Tibial artery (tissue), 4 donors: ENCODE measurements around the gene GTF2IRD1.
A peak's percentile ranks its signal among the peaks of the same experiment; 100 is the strongest.
"Not testable (repeated sequence)": the region's sequence is repeated elsewhere in the genome, so short reads cannot be mapped to it uniquely, and the experiment has no call there.

Experiments used
- DNase-seq, 2 donors: peaks; one replicate each; pipeline ENCODE4 v3.0.0-alpha.2; 2019
- H3K27ac ChIP-seq, 2 donors: fragments of 200-600 bp; sonication (generic) in 1 of 2; 1 replicate in 1 of 2; 2 replicates in 1 of 2; pipeline ENCODE4 v1.5.1; 2018 to 2019; ENCODE audit warnings: mild to moderate bottlenecking in 1 of 2
- H3K27me3 ChIP-seq, 2 donors: fragments of 200-600 bp; sonication (generic) in 1 of 2; one replicate each; pipeline versions ENCODE4 v1.5.1 to v1.6.0; 2016 to 2019
- H3K36me3 ChIP-seq, 3 donors: fragments of 200-600 bp; sonication (generic) in 2 of 3; one replicate each; pipeline ENCODE4 v1.5.1; 2016 to 2019; ENCODE audit warnings: mild to moderate bottlenecking in 2 of 3
- H3K4me1 ChIP-seq, 4 donors: fragments of 200-600 bp; sonication (generic) in 2 of 4; 1 replicate in 3 of 4; 2 replicates in 1 of 4; pipeline ENCODE4 v1.5.1; 2016 to 2019
- H3K4me3 ChIP-seq, 2 donors: fragments of 200-600 bp; sonication (generic) in 1 of 2; 1 replicate in 1 of 2; 2 replicates in 1 of 2; pipeline ENCODE4 v1.5.1; 2018 to 2019; ENCODE audit warnings: mild to moderate bottlenecking in 2 of 2
- H3K9me3 ChIP-seq, 3 donors: fragments of 200-600 bp; sonication (generic) in 1 of 3; one replicate each; pipeline ENCODE4 v1.5.1; 2016 to 2019
- intact Hi-C: fragments of 100-400 bp; cut with DNase I; formaldehyde crosslinking; loops from one replicate; pipeline ENCODE4 v1.15.0; 2023; ENCODE audit warnings: low total_unique reads
- TF ChIP-seq, protein P1 (sequence below), 2 experiments: fragments of 200-600 bp in 1 of 2; fragments of 450-650 bp in 1 of 2; IDR thresholded peaks; one replicate each; pipeline ENCODE4 v1.5.1; 2017 to 2019; ENCODE audit warnings: antibody characterized with exemption in 2 of 2, mild to moderate bottlenecking in 1 of 2, moderate library complexity in 1 of 2

Gene GTF2IRD1

DNA sequence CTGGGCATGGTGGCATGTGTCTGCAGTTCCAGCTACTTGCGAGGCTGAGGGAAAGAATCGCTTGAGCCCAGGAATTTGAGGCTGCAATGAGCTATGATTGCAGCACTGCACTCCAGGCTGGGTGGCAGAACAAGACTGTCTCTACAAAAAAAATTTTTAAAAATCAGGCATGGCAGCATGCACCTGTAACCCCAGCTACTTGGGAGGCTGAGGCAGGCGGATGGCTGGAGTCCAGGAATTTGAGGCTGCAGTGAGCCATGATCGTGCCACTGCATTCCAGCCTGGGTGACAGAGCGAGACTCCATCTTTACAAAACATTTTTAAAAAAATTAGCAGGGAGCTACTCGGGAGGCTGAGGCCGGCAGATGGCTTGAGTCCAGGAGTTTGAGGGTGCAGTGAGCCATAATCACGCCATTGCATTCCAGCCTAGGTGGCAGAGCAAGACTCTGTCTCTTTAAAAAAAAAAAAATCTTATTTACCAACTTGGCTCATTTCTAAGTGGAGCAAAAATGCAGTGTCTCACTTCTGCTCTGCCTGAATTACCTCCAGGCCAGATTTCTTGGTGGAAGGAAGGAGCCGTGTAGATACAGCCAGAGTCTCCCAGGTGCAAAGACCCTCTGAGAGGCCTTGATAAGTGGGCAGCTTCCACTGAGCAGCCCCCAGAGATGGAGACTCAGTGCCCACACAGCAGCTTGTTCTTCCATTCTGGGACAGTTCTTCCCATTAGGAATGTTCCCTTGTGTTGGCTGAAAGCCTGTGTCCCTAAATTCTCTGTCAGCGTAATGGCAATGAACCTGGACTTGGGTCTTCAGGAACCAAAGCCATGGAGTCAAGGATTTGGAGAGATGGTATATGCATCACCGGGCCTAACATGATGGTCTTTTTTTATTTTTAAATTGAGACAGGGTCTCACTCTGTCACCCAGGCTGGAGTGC is 30.0 kb downstream of the GTF2IRD1 start:
- Histone ChIP-seq H3K27me3 (no peaks in the 10 kb centered on the region), H3K4me3 (peak overlapping the region in 1 of 2 donors; percentile 8), H3K4me1 (peaks cover 13 to 57% (median 48%) of the 10 kb centered on the region in 4 donors), H3K9me3 (no peaks in the 10 kb centered on the region), H3K27ac (peak overlapping the region; percentile 87 to 98), H3K36me3 (no peaks in the 10 kb centered on the region)
- intact Hi-C loops = no loop called here
- TF ChIP-seq, protein P1, sequence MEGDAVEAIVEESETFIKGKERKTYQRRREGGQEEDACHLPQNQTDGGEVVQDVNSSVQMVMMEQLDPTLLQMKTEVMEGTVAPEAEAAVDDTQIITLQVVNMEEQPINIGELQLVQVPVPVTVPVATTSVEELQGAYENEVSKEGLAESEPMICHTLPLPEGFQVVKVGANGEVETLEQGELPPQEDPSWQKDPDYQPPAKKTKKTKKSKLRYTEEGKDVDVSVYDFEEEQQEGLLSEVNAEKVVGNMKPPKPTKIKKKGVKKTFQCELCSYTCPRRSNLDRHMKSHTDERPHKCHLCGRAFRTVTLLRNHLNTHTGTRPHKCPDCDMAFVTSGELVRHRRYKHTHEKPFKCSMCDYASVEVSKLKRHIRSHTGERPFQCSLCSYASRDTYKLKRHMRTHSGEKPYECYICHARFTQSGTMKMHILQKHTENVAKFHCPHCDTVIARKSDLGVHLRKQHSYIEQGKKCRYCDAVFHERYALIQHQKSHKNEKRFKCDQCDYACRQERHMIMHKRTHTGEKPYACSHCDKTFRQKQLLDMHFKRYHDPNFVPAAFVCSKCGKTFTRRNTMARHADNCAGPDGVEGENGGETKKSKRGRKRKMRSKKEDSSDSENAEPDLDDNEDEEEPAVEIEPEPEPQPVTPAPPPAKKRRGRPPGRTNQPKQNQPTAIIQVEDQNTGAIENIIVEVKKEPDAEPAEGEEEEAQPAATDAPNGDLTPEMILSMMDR (IDR thresholded peaks at IDR 0.05) = no peak
- peak in 1 of 2 donors; percentile 74 for DNase-seq

DNA sequence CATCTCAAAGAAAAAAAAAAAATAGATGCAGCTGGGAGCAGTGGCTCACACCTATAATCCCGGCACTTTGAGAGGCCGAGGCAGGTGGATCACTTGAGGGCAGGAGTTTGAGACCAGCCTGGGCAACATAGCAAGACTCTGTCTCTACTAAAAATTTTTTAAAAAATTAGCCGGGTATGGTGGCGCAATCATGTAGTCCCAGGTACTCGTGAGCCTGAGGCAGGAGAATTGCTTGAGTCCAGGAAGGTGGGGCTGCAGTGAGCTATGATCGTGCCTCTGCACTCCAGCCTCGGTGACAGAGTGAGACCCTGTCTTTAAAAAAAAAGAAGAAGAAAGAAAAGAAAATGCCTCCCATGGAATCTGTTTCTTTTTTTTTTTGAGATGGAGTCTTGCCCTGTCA is 31.9 kb downstream of the GTF2IRD1 start:
- no peaks in the 10 kb centered on the region for H3K36me3 ChIP-seq
- no peak for DNase-seq
- H3K4me3 ChIP-seq = no peak overlapping the region
- H3K27me3 ChIP-seq = no peaks in the 10 kb centered on the region
- TF ChIP-seq, protein P1 (IDR thresholded peaks at IDR 0.05) = no peak
- peaks cover 0 to 38% (median 30%) of the 10 kb centered on the region in 4 donors for H3K4me1 ChIP-seq
- no peak overlapping the region for H3K27ac ChIP-seq
- intact Hi-C loops = no loop called here
- H3K9me3 ChIP-seq = no peaks in the 10 kb centered on the region

DNA sequence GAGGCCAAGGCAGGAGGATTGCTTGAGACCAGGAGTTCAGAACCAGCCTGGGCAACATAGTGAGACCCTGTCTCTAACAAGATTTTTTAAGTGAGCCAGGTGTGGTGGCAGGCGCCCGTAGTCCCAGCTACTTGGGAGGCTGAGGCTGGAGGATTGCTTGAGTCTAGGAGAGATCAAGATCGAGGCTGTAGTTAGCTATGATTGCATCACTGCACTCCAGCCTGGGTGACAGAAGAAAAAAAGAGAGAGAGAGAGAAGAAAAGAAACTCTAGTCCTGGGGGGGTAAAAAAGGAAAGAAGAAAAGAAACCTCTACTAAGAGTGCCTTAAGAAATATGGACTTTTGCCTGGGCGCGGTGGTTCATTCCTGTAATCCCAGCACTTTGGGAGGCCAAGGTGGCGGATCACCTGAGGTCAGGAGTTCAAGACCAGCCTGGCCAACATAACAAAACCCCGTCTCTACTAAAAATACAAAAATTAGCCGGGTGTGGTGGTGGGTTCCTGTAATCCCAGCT is 34.9 kb downstream of the GTF2IRD1 start:
- H3K4me3 ChIP-seq, H3K27ac ChIP-seq, DNase-seq, intact Hi-C loops, H3K9me3 ChIP-seq, H3K36me3 ChIP-seq, H3K27me3 ChIP-seq: not testable (repeated sequence)
- H3K4me1 ChIP-seq = peaks cover 0 to 11% (median 7%) of the 10 kb centered on the region in 4 donors

DNA sequence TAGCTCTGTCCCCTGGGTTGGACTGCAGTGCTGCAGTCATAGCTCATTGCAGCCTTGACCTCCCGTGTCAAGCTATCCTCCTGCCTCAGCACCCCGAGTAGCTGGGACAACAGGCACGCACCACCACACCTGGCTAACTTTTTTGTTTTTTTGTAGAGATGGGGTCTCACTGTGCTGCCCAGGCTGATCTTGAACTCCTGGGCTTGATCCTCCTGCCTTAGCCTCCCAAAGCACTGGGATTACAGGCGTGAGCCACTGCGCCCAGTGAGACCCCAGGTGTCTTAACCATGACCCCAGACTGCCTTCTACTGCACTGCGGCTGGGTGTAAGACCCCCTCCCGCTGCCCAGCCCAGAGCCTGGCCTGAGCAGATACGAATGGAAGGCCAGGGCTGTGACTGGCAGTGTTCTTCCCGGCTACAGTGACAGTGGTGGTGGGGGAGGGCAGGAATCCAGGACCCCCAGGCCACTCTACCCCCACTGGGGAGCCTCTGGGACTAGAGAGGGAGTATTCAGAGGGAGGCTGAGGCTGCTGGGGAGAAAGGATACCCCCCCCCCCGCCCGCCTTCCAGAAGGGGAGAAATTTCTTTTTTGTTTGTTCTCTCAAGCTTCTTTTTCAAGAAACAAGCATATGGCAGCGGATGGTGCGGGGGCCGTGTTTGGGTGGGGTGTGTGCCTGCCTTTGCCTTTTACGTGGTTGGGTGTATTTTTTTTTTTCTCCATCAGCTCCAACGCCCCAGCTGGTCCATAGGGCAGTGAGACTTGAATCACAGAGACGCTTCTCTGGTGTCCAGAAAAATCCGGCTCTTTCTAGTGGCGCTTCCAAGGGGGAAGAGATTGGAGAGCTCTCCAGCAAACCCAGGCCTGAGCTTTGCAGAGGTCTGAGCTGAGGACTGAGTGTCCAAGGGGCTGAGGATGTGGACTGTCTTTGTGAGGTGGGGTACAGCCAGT is 36.6 kb downstream of the GTF2IRD1 start:
- Histone ChIP-seq H3K27ac (no peak overlapping the region), H3K4me3 (no peak overlapping the region), H3K4me1 (no peaks in the 10 kb centered on the region), H3K9me3 (no peaks in the 10 kb centered on the region), H3K36me3 (peaks cover 0 to 4% (median 0%) of the 10 kb centered on the region in 3 donors), H3K27me3 (no peaks in the 10 kb centered on the region)
- DNase-seq = no peak
- intact Hi-C loops = no loop called here
- TF ChIP-seq, protein P1 (IDR thresholded peaks at IDR 0.05) = no peak

DNA sequence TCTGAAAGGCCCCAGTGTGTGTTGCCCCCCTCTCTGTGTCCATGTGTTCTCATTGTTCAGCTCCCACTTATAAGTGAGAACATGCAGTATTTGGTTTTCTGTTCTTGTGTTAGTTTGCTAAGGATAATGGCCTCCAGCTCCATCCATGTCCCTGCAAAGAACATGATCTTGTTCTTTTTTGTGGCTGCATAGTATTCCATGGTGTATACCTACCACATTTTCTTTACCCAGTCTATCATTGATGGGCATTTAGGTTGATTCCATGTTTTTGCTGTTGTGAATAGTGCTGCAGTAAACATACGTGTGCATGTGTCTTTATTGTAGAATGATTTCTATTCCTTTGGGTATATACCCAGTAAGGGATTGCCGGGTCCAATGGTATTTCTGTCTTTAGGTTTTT is 37.8 kb downstream of the GTF2IRD1 start:
- H3K27ac ChIP-seq, intact Hi-C loops, DNase-seq, H3K4me1 ChIP-seq, H3K4me3 ChIP-seq, H3K36me3 ChIP-seq, H3K9me3 ChIP-seq, H3K27me3 ChIP-seq: not testable (repeated sequence)

DNA sequence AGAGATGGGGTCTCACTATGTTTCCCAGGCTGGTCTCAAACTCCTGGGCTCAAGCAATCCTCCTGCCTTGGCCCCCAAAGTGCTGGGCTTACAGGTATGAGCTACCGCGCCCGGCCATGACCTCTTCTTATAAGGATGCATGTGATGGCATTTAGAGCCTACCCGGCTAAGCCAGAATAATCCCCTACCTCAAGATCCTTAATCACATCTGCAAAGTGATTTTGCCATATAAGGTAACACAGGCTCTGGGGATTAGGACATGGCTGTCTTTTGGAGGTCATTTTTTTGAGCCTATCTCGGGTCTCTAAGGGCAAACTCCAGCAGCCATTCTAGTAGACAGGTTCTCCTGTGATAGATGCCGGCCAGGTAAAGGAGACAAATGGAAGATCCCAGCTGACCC is 39.6 kb downstream of the GTF2IRD1 start:
- peaks cover 0 to 4% (median 0%) of the 10 kb centered on the region in 3 donors for H3K36me3 ChIP-seq
- DNase-seq = no peak
- H3K27me3 ChIP-seq = no peaks in the 10 kb centered on the region
- no peak overlapping the region for H3K27ac ChIP-seq
- no peak overlapping the region for H3K4me3 ChIP-seq
- intact Hi-C loops = no loop called here
- TF ChIP-seq, protein P1 (IDR thresholded peaks at IDR 0.05) = no peak
- H3K4me1 ChIP-seq = no peaks in the 10 kb centered on the region
- H3K9me3 ChIP-seq = no peaks in the 10 kb centered on the region
